ENCODE results near the gene RYR3. TPM values are rescaled to one million over a fixed set of nuclear protein-coding genes. Genes with fewer than 3 reads are reported as not detected.

RYR3 gene
- total RNA-seq, 1 donor from 2014 or later = 4.8 TPM

DNA sequence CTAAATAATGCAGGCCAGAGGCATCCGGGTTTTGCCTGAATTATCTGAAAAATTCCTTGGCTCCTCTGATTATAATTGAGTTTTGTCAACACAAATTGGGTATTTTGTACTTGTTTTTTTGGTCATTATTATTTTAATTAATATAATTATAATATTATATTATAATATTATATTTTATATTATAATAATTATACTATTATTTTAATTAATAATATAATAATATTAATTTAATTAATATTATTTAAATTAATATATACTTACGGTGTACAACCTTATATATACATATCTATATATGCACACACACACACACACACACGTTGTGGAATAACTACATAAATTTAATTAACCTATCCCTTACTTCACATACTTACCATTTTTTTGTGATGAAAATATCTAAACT lies 73.5 kb downstream of the RYR3 start:
- H3K36me3 Mint-ChIP-seq (ENCODE audit: low read depth, unreplicated experiment) = no peaks in the 10 kb centered on the region
- TF ChIP-seq, protein P1, sequence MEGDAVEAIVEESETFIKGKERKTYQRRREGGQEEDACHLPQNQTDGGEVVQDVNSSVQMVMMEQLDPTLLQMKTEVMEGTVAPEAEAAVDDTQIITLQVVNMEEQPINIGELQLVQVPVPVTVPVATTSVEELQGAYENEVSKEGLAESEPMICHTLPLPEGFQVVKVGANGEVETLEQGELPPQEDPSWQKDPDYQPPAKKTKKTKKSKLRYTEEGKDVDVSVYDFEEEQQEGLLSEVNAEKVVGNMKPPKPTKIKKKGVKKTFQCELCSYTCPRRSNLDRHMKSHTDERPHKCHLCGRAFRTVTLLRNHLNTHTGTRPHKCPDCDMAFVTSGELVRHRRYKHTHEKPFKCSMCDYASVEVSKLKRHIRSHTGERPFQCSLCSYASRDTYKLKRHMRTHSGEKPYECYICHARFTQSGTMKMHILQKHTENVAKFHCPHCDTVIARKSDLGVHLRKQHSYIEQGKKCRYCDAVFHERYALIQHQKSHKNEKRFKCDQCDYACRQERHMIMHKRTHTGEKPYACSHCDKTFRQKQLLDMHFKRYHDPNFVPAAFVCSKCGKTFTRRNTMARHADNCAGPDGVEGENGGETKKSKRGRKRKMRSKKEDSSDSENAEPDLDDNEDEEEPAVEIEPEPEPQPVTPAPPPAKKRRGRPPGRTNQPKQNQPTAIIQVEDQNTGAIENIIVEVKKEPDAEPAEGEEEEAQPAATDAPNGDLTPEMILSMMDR (IDR thresholded peaks at IDR 0.05; ENCODE audit: unreplicated experiment) = no peak
- no peaks in the 10 kb centered on the region for H3K4me1 Mint-ChIP-seq (ENCODE audit: unreplicated experiment)
- H3K27me3 Mint-ChIP-seq (ENCODE audit: unreplicated experiment) = no peaks in the 10 kb centered on the region
- no peaks in the 10 kb centered on the region for H3K9me3 Mint-ChIP-seq (ENCODE audit: unreplicated experiment)
- no peak overlapping the region for H3K4me3 Mint-ChIP-seq (ENCODE audit: unreplicated experiment)
- DNase-seq (ENCODE audit: low spot score) = no peak
- no peak overlapping the region for H3K27ac Mint-ChIP-seq (ENCODE audit: unreplicated experiment)

DNA sequence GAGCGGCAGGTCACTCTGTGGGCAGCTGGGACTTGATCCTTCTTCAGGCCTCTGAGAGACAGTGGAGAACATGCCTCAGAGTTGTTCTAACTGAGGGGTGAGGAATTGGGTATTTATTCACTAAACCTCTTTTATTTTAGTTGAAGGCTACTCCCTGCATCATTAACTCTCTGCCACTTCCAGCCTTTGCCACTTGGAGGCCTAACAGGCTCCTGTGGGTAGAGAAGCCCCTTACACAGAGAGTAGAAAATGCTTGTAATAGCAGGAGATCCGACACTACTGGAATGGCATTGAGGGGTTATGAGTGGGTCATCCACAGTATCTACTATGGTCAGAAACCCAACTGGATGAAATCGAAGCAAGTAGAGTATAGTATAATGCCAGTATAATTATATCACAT lies 81.7 kb downstream of the RYR3 start:
- H3K4me3 Mint-ChIP-seq (ENCODE audit: unreplicated experiment) = no peak overlapping the region
- no peak for DNase-seq (ENCODE audit: low spot score)
- H3K27ac Mint-ChIP-seq (ENCODE audit: unreplicated experiment) = no peak overlapping the region
- TF ChIP-seq, protein P1 (IDR thresholded peaks at IDR 0.05; ENCODE audit: unreplicated experiment) = no peak
- peaks cover 4% of the 10 kb centered on the region for H3K4me1 Mint-ChIP-seq (ENCODE audit: unreplicated experiment)
- H3K9me3 Mint-ChIP-seq (ENCODE audit: unreplicated experiment) = no peaks in the 10 kb centered on the region
- H3K27me3 Mint-ChIP-seq (ENCODE audit: unreplicated experiment) = no peaks in the 10 kb centered on the region
- H3K36me3 Mint-ChIP-seq (ENCODE audit: low read depth, unreplicated experiment) = no peaks in the 10 kb centered on the region

DNA sequence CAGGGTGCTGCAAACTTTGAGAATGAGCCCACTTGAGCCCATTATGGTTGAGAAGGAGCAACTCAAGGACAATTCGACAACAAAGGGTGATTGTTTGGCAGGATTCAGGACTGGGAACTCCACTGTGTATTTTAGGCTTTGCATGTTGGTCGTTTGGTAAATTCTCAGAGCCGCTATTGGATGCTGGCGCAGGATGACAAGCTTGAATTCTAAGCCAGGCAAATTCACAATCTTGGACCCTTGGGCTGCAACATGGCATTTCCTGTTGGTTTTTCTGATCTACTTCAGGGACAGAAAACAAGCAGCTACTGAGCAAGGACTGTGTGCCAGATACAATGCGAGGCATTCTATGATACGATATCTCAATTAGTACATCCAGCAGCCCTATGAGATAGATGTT lies 82.8 kb downstream of the RYR3 start:
- peaks cover 2% of the 10 kb centered on the region for H3K27me3 Mint-ChIP-seq (ENCODE audit: unreplicated experiment)
- peaks cover 4% of the 10 kb centered on the region for H3K4me1 Mint-ChIP-seq (ENCODE audit: unreplicated experiment)
- H3K9me3 Mint-ChIP-seq (ENCODE audit: unreplicated experiment) = no peaks in the 10 kb centered on the region

DNA sequence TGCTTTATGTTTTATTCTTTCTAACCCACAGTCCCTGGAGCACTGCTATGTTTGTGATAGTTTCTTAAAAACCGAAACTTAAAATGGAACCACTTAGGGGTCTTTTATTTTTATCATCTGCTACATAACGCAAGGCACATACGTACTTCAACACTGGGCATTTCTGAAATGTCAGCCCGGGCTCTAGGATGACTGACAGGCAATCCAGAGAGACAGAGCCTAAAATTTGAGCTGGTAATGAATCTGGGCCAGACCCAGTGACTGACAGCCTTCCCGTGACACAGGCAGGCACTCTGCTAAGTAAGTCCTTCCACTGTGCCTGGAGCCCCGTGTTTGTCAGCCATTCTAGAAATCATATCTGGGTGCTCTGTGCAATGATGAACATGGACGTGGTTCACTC lies 84.6 kb downstream of the RYR3 start:
- Mint-ChIP-seq H3K27ac (ENCODE audit: unreplicated experiment) (no peak overlapping the region), H3K9me3 (ENCODE audit: unreplicated experiment) (no peaks in the 10 kb centered on the region), H3K4me3 (ENCODE audit: unreplicated experiment) (no peak overlapping the region), H3K27me3 (ENCODE audit: unreplicated experiment) (peaks cover 2% of the 10 kb centered on the region), H3K36me3 (ENCODE audit: low read depth, unreplicated experiment) (no peaks in the 10 kb centered on the region), H3K4me1 (ENCODE audit: unreplicated experiment) (peaks cover 4% of the 10 kb centered on the region)
- DNase-seq (ENCODE audit: low spot score) = no peak
- TF ChIP-seq, protein P1 (IDR thresholded peaks at IDR 0.05; ENCODE audit: unreplicated experiment) = no peak

More for the DNA sequence above, 82.8 kb downstream of the RYR3 start:
- Mint-ChIP-seq H3K4me3 (ENCODE audit: unreplicated experiment) (no peak overlapping the region), H3K36me3 (ENCODE audit: low read depth, unreplicated experiment) (no peaks in the 10 kb centered on the region), H3K27ac (ENCODE audit: unreplicated experiment) (no peak overlapping the region)
- TF ChIP-seq, protein P1 (IDR thresholded peaks at IDR 0.05; ENCODE audit: unreplicated experiment) = no peak
- DNase-seq (ENCODE audit: low spot score) = no peak

DNA sequence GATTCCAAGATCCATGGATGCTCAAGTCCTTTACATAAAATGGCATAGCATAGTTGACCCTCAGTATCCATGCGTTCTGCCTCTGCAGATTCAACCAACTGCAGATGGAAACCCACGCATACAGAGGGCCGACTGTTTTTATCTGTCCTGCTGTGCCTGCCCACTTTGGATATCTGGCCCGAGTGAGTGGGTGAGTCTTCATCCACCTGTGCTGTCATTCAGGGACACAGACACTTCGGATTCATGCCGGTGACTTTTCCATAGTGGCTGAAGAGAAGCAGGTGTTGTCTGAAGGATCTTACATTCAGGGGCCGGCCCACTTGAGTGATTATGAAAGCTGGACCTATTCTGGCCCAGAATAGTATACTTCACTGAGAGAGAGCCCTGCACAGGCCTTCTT lies 85.1 kb downstream of the RYR3 start:
- H3K36me3 Mint-ChIP-seq (ENCODE audit: low read depth, unreplicated experiment) = no peaks in the 10 kb centered on the region
- H3K27ac Mint-ChIP-seq (ENCODE audit: unreplicated experiment) = no peak overlapping the region
- H3K4me1 Mint-ChIP-seq (ENCODE audit: unreplicated experiment) = peaks cover 4% of the 10 kb centered on the region
- DNase-seq (ENCODE audit: low spot score) = no peak
- TF ChIP-seq, protein P1 (IDR thresholded peaks at IDR 0.05; ENCODE audit: unreplicated experiment) = no peak
- H3K27me3 Mint-ChIP-seq (ENCODE audit: unreplicated experiment) = peaks cover 2% of the 10 kb centered on the region
- H3K9me3 Mint-ChIP-seq (ENCODE audit: unreplicated experiment) = no peaks in the 10 kb centered on the region
- no peak overlapping the region for H3K4me3 Mint-ChIP-seq (ENCODE audit: unreplicated experiment)

Data from endothelial cell (in vitro differentiated cells).